ENCODE measurements around the gene NFE2L3.
"Not testable (repeated sequence)": the region's sequence is repeated elsewhere in the genome, so short reads cannot be mapped to it uniquely, and the experiment has no call there.

NFE2L3 gene

GRCh38 chr7:26169271-26169670 is 17.3 kb downstream of the NFE2L3 start:
- no peak for DNase-seq

- no peak for DNase-seq
Measured at GRCh38 chr7:26170663-26171062, 18.7 kb downstream of the NFE2L3 start.

- DNase-seq: no peak
Measured at GRCh38 chr7:26171601-26172000, 19.6 kb downstream of the NFE2L3 start.

- DNase-seq: no peak
Measured at GRCh38 chr7:26172048-26172447, 20.1 kb downstream of the NFE2L3 start.

DNA sequence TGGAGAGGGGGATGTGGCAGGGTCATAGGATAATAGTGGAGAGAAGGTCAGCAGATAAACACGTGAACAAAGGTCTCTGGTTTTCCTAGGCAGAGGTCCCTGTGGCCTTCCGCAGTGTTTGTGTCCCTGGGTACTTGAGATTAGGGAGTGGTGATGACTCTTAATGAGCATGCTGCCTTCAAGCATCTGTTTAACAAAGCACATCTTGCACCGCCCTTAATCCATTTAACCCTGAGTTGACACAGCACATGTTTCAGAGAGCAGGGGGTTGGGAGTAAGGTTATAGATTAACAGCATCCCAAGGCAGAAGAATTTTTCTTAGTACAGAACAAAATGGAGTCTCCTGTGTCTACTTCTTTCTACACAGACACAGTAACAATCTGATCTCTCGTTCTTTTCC is 23.9 kb downstream of the NFE2L3 start:
- not testable (repeated sequence) for DNase-seq

GRCh38 chr7:26176696-26177095 is 24.7 kb downstream of the NFE2L3 start:
- DNase-seq: not testable (repeated sequence)

DNA sequence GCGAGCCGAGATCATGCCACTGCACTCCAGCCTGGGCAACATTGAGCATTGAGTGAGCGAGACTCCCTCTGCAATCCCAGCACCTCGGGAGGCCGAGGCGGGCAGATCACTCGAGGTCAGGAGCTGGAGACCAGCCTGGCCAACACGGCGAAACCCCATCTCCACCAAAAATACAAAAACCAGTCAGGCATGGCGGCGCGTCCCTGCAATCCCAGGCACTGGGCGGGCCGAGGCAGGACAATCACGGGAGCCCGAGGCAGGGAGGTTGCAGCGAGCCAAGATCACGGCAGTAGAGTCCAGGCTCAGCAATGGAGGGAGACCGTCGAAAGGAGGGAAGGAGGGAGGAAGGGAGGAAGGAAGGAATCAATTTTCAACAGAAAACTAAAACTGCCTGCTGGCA is 25.3 kb downstream of the NFE2L3 start:
- not testable (repeated sequence) for DNase-seq

DNA sequence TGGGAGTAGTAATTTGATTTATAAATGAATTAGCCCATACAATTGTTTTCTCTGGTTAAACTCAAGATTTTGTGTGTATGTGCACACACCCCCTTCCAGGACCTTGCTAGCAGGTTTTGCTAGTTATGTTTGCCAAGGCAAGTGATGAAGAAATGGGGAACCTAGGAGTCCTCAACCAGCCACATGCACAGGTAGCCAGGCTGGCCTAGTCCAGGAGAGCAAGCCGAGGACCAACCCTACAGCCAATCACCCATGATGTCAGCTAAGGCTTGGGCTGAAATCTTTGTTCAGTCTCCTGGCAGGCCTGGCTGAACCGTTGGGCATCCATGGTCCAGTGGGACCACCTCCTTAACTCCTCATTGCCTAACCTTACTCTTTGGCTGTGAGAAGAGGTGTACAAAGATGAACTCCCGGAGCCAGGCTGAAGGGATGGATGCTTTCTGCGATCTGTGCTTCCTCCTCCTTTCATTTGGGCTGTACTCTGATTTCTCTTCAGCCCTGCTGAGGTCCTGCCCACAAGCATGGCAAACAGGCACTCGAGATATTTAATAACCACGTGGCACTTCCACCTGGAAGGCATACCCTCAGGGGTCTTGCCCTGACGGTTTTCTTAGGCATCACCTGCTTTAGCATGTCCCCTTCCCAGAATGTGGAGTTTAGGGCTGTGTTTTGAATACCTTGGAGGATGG is 26.4 kb downstream of the NFE2L3 start:
- DNase-seq: no peak

GRCh38 chr7:26179422-26179821 is 27.4 kb downstream of the NFE2L3 start:
- no peak for DNase-seq

- DNase-seq: no peak
Measured at GRCh38 chr7:26179826-26180497, 28.0 kb downstream of the NFE2L3 start.

GRCh38 chr7:26180792-26181198 is 28.8 kb downstream of the NFE2L3 start:
- DNase-seq: no peak

DNA sequence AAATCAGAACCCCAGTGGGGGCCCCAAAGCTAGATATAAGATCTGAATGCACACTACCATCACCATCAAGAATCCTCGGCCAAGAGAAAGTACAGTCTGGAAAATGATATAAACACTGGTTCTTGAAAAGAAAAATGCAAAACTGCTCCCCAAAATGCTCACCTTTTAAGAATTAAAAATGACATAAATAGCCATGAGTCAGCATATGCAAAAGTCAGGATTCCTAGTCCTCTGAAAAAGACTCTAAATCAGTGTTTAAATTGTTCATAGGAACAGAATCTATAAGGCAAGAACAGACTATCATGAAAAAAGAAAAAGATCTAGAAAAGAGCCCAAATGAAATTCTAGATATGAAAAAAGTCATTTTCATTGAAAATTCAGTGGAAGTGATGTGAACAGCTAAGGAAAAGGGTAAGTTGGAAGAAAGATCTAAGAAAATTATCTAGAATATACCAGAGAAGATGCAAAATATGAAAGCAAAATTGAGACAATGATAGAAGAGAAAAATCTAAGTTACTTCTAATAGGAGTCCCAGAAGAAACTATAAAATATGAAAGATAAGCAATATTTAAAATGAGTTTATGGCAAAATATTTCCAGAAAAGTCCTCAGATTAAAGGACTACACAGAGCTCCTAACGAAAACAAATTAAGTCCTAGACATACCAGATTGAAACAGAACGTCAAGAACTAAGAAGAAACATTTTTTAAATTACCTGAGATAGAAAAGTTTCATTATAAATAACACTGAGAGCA is 29.7 kb downstream of the NFE2L3 start:
- DNase-seq: no peak

- no peak for DNase-seq
Measured at GRCh38 chr7:26182283-26182682, 30.3 kb downstream of the NFE2L3 start.

- no peak for DNase-seq
Measured at GRCh38 chr7:26182706-26183105, 30.7 kb downstream of the NFE2L3 start.

DNA sequence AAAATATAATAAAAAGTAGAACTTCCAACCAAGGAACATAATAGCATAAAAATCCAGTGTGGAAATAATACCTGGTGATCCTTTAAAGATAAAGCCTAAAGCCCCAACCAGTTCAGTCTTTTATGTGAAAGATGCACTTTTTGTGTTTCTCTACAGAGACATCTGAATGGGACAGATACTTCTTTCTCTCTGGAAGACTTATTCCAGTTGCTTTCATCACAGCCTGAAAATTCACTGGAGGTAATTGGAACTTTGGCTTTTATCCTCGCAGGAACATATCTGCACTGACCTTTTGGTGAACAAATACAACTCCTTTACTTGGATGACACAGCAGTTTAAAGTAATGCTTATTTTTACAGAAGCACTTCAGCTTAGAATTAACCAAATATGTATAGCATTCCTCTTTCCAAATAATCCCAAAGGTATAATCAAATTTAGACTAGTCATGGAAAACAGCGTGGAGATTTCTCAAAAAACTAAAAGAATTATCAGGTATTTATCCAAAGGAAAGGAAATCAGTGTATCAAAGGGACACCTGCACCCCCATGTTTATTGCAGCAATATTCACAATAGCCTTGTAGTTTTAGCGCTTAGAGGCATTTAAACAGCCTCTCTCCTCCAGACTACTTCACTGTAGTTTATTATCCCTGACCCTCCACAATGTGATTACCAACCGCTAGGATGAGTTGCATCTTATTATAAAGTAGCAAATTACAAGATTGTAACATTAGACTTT is 31.7 kb downstream of the NFE2L3 start:
- DNase-seq: no peak

- not testable (repeated sequence) for DNase-seq
Measured at GRCh38 chr7:26184281-26185101, 32.5 kb downstream of the NFE2L3 start.

DNA sequence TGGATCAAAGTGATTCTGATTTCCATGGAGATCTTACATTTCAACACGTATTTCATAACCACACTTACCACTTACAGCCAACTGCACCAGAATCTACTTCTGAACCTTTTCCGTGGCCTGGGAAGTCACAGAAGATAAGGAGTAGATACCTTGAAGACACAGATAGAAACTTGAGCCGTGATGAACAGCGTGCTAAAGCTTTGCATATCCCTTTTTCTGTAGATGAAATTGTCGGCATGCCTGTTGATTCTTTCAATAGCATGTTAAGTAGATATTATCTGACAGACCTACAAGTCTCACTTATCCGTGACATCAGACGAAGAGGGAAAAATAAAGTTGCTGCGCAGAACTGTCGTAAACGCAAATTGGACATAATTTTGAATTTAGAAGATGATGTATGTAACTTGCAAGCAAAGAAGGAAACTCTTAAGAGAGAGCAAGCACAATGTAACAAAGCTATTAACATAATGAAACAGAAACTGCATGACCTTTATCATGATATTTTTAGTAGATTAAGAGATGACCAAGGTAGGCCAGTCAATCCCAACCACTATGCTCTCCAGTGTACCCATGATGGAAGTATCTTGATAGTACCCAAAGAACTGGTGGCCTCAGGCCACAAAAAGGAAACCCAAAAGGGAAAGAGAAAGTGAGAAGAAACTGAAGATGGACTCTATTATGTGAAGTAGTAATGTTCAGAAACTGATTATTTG is 33.3 kb downstream of the NFE2L3 start:
- DNase-seq: no peak

- no peak for DNase-seq
Measured at GRCh38 chr7:26185844-26186180, 33.8 kb downstream of the NFE2L3 start.

- no peak for DNase-seq
Measured at GRCh38 chr7:26186364-26187311, 34.6 kb downstream of the NFE2L3 start.

DNA sequence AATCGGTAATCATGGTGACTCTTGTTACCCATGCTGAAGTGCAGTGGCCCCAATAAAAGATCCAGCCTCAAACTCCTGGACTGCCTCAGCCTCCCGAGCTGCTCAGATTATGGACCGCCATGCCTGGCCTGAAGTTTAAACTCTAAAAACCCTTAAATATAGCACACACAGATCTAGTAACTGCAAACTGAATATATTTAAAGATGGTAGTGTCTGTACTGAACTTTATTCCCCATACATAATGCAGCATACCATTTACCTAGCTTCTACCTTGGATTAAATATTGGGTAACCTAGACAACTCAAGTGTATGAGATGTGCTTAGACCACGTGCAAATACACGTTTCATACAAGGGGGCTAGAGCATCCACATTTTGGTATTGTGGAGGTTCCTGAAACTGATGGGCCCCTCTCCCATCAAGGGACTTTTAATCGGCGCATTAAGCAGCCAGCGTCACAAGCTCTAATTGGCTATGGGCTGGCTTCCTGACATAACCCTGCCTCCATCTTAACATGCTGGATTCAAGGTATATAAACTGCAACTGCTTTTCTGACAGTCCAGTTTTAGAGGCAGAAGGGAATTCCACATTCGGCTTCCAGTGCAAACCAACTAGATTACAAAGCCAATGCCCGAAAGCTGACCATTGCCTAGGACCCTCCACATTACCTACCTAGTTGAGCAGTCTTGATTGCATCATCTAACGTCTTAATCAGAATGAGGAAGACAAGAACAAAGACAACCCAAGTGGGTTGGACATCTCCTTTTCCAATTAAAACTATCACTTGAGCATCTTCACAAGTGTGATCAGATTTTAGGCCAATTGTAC is 35.6 kb downstream of the NFE2L3 start:
- DNase-seq: no peak

Data from stimulated activated CD4-positive, alpha-beta T cell treated with anti-CD3 and anti-CD28 coated beads, Interleukin-4, amount 100 ng/mL, for 24 hours (primary cell).